HG03060 (cell line): ENCODE measurements around the gene GRHL1.

Source experiments
- ATAC-seq: cut with Tn5 transposase; IDR thresholded peaks from one replicate; pipeline ENCODE4 v1.9.1; 2021; ENCODE audit warnings: low read depth, moderate number of reproducible peaks; ENCODE audit not compliant: unreplicated experiment

GRHL1 gene

GRCh38 chr2:9971105-9971818 lies 19.8 kb downstream of the GRHL1 start:
- no peak for ATAC-seq

GRCh38 chr2:9971890-9972289 lies 20.4 kb downstream of the GRHL1 start:
- no peak for ATAC-seq

GRCh38 chr2:9972621-9973479 lies 21.4 kb downstream of the GRHL1 start:
- ATAC-seq = no peak

- ATAC-seq = no peak
Observed at GRCh38 chr2:9973690-9974089, 22.2 kb downstream of the GRHL1 start.

GRCh38 chr2:9974343-9974742 lies 22.9 kb downstream of the GRHL1 start:
- no peak for ATAC-seq

- ATAC-seq = no peak
Observed at GRCh38 chr2:9975328-9975727, 23.8 kb downstream of the GRHL1 start.

- ATAC-seq = no peak
Observed at GRCh38 chr2:9975805-9976447, 24.4 kb downstream of the GRHL1 start.

GRCh38 chr2:9979977-9980376 lies 28.5 kb downstream of the GRHL1 start:
- ATAC-seq = no peak

GRCh38 chr2:9980520-9980919 lies 29.0 kb downstream of the GRHL1 start:
- no peak for ATAC-seq

- ATAC-seq = no peak
Observed at GRCh38 chr2:9981655-9982054, 30.2 kb downstream of the GRHL1 start.

- ATAC-seq = no peak
Observed at GRCh38 chr2:9982248-9982647, 30.8 kb downstream of the GRHL1 start.

GRCh38 chr2:9982891-9983290 lies 31.4 kb downstream of the GRHL1 start:
- ATAC-seq = no peak

GRCh38 chr2:9983401-9984216 lies 32.1 kb downstream of the GRHL1 start:
- no peak for ATAC-seq

GRCh38 chr2:9984217-9984739 lies 32.8 kb downstream of the GRHL1 start:
- ATAC-seq = no peak

GRCh38 chr2:9984871-9985480 lies 33.5 kb downstream of the GRHL1 start:
- no peak for ATAC-seq

GRCh38 chr2:9985531-9986328 lies 34.2 kb downstream of the GRHL1 start:
- no peak for ATAC-seq

GRCh38 chr2:9988320-9988719 lies 36.8 kb downstream of the GRHL1 start:
- no peak for ATAC-seq

GRCh38 chr2:9990736-9991135 lies 39.2 kb downstream of the GRHL1 start:
- no peak for ATAC-seq

- no peak for ATAC-seq
Observed at GRCh38 chr2:9991221-9991620, 39.7 kb downstream of the GRHL1 start.
